GM13977 (cell line): ENCODE data around the gene SUMO3.

Experiments
- DNase-seq: peaks from one replicate; pipeline ENCODE4 v3.0.0; 2012; ENCODE audit warnings: low spot score
- CTCF ChIP-seq: IDR thresholded peaks from 2 replicates; pipeline ENCODE4 v1.5.1; 2012; ENCODE audit warnings: mild to moderate bottlenecking, control low read depth; ENCODE audit not compliant: insufficient read depth; ENCODE audit errors: extremely low read depth, missing control alignments
- in situ Hi-C: fragments of 300-500 bp; cut with MboI; formaldehyde crosslinking; loops from one replicate; pipeline ENCODE4 v1.12.0; 2022; ENCODE audit warnings: low sequenced_read_pairs, low pct_unique_long_range_greater_than_20kb, mixed read lengths, inconsistent platforms; ENCODE audit not compliant: unreplicated experiment

The SUMO3 gene

GRCh38 chr21:44757731-44758130 lies 60.1 kb downstream of the SUMO3 start:
- no peak for TF ChIP-seq CTCF
- in situ Hi-C loops = no loop called here
- DNase-seq = no peak

- DNase-seq = no peak
- TF ChIP-seq CTCF = no peak
- in situ Hi-C loops = no loop called here
These were observed 61.3 kb downstream of the SUMO3 start for GRCh38 chr21:44756423-44757185.
